Central memory CD4-positive, alpha-beta T cell (primary cell): ENCODE results near the gene CYP4B1.
"Not testable (repeated sequence)": the region's sequence is repeated elsewhere in the genome, so short reads cannot be mapped to it uniquely, and the experiment has no call there.

Experiments
- DNase-seq: peaks from one replicate; pipeline ENCODE4 v3.0.0; 2022
- total RNA-seq, 3 experiments: gene quantifications; one replicate each; lab custom pipeline; 2026; lab: John Stamatoyannopoulos, UW

The CYP4B1 gene
- total RNA-seq = 0 reads per million in 3 experiments

DNA sequence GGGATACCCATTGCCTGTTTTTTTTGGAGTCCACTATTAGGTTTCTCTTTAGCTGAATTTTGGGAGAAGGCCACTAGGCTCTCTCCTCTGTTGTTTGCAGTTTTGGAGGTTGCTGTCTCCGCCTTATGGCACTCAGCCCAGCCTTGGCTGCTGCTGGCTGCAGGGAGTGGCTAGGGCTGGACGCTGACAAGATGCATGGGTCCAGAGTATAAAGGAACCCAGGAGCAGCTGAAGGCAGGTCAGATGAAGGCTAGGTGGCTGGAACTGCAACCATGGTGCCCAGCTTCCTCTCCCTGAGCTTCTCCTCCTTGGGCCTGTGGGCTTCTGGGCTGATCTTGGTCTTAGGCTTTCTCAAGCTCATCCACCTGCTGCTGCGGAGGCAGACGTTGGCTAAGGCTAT is at the start of gene CYP4B1:
CYP4B1 (plus strand) TSS at position 237 of the 400 bp plus-strand sequence; CDS start at position 273, 36 bp downstream.
- DNase-seq = no peak

DNA sequence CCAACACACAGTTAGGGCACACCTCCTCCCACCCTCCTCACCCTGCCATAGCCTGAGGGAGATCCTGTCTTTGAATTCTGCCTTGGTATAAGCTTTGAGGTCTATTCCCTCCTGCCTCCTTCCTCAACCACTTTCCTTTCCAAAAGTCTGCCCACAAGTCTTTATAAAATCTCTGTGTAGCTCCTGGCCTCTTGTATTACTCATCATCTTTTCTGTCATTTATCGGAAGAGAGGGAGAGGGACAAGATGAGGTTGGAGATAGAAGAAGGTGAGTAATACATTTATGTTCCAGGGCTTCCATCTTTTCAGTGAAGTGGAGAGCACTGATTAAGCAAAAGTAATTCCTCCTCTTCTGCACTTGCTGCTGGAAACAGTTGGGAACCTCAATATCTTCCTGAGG is 49.4 kb upstream of the CYP4B1 start:
- DNase-seq = no peak

DNA sequence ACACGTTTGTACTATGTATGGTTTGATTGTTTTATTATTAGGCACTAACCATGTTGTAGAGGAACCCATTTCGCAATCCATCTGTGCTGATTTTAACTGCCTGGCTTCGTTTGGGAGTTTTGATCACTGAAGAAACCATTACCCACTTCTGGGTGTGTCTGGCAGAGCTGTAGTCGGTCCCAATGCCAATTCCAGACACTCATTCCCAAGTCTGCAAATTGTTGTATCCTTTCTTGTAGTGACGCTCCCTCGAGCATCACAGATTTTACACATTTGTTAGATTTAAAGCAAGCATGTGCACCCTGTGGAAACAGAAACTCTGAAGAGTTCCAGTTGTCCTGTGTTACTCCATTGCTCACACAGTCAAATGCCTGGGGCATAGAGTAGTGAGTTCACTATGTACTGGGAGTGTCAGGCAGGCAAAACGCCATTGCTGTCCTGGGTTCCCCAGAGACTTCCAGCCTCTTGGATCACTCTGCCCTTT is 48.9 kb upstream of the CYP4B1 start:
- DNase-seq = no peak

DNA sequence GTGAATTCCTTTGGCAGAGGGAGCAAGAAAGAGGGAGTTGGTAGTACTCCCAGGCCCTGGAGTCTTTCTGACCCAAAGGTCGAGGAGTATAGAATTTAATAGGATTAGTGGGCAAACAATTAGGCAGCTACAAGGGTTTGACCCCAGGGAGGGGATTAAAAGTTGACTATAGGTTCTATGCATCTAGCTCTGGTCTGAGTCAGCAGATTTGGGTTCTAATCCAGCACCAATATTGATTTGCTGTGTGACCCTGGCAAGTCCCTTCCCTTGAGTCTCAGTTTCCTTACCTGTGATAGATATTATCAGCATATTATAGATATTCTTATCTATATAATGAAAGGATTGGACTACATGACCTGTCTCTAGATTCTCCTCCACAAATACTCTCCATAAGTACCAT is 44.9 kb upstream of the CYP4B1 start:
- DNase-seq = no peak

DNA sequence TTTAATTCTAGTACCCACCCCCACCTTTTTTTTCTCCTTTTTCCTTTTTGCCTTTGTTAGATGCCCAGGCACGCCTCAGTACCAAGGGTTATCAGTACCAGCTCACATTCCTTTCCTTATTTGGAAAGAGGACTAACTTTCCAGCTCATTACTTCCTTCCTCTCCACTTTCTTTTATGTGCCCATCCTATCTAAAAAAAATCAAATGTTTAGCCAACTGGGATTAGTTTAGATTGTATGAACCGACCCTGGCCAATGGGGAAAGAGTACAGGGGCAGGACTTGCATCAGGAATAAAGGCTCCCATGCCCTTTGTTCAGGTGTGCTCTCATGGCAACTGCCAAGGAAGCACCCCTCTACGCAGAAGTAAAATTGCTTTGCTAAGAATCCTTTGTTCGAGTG is 44.1 kb upstream of the CYP4B1 start:
- DNase-seq = not testable (repeated sequence)

DNA sequence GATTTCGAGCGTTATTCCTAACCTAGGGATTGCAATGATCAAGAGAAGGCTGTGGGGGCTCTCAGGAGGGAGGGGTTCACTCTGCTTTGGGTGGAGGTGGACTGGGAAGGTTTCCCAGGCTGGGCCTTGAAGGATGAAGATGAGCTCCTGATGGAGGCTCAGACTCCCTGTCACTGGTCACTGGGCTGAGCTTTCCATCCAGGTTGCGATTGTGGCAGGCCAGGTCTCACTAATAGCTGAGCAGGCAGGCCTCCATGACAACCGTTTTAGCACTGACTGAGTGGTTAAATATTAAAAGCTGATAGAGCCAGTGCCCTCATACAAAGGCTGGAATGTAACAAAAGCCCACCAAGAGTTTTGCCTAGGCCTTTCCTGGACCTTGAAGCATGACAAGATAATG is 43.7 kb upstream of the CYP4B1 start:
- DNase-seq = no peak

DNA sequence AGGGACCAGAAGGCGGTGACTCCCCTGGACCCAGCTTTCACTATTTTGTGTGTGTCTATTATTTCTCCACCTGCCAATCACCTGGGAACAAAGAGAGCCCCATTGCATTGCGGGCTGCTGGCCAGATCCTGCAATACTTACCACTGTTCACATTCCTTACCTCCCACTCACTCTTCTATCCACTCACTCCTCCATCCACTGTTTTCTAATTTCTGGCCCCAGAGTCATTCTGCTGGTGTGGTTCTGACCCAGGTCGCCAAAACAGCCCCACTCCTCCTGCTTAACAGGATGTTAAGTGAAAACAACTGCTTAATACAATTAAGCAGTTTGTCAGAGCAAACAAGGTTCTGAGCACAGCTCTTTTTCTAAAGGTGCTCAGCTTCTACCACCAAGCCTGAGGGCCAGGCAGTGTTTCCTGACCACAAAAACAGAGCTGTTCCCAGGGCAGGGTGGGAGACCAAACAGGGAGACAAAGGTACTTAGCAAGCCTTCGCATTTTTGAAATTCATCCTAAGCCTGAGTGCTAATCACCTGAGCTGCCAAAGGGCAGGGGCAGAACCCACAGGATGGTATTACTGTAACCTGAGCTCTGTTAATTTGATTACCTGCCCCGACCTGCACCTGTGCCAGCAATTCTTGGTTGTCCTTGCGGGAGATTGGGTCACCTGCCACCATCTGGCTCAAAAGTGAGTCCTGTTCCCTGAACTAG is 41.4 kb upstream of the CYP4B1 start:
- DNase-seq = no peak

DNA sequence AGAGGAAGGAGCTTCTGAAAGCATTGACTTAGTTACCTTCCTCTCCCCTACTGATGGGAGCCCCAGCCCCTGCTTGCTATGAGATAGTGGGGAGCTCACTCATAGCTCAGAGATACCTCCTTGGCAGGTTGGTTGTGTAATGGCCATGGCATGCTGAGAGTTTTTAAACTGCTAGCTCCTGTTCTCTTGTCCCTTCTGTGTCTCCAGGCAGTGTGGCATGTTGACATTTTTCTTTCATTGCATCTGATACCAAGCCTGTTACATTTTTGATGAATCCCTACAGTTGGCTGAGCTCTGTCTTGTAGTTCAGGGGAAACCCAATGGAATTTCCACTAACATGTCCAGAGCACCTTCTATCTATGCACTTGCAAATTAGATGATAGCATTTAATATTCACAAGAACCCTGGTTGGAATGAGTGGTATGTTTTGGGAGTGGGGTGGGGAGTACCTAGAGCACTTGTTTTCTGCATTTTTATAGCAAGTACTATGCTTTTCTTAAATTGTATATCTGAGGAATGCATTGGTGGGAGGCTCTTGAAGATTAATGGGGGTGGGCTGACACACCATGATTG is 40.8 kb upstream of the CYP4B1 start:
- DNase-seq = no peak

DNA sequence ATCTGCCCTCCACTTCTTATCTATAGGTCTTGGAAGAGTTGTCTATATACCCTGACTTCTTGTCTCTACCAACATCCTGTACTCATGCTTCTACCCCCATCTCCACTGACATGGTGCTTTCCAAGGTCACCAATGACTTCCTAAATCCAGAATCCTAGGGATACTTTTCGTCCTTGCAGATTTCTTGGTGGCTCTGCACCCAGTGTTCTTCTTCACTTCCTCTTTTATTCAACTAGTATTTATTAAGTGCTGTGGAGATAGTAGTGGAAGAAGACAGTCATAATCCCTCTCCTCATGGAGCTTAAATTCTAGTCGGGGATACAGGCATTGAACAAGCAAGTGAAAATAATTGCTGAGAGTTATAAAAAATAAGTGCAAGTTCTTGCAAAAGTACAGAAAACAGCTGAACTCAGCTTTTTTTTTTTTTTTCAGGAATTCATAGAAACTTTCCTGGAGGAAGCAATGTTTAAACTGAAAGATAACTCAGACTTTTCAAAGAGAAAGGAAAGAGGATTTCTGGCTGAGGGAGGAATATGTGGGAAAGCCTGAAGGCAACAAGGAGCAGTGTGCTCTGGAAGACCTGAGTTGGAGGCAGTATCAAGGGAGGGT is 38.2 kb upstream of the CYP4B1 start:
- DNase-seq = no peak

DNA sequence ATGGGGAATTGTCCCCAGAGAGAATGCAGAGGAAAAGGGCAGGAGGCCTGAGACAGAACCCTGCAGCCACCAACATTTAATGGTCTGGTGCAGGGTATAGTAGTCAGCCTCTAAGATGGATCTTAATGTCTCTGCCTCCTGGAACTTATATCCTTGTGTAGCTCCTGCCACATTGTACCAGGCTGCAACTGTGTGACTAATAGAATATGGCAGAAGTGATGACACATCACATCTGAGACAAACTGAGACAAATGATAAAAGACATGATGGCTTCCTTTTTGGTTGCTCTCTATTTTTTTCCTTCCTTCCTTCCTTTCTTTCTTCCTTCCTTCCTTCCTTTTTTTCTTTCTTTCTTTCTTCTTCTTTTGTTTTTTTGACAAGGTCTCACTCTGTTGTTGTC is 37.1 kb upstream of the CYP4B1 start:
- no peak for DNase-seq

DNA sequence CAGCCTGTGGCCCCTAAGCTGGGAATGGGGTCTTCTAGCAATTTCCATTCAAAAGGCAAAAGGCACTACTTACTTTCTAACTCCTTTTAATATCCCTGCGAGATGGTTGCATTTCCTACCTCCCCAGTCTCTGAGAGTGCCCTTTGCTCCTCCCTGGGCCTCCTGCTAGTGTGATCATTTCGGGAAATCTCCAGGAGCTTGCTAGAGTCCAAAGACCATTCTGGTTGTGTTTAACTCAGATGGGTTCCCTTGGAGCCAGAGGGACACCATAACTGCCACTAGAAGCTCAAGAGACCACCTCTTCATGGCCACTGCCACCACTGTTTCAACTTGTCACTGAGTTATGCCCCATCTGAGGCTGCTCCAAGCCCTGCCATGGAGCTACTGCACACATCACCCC is 34.4 kb upstream of the CYP4B1 start:
- DNase-seq = no peak

DNA sequence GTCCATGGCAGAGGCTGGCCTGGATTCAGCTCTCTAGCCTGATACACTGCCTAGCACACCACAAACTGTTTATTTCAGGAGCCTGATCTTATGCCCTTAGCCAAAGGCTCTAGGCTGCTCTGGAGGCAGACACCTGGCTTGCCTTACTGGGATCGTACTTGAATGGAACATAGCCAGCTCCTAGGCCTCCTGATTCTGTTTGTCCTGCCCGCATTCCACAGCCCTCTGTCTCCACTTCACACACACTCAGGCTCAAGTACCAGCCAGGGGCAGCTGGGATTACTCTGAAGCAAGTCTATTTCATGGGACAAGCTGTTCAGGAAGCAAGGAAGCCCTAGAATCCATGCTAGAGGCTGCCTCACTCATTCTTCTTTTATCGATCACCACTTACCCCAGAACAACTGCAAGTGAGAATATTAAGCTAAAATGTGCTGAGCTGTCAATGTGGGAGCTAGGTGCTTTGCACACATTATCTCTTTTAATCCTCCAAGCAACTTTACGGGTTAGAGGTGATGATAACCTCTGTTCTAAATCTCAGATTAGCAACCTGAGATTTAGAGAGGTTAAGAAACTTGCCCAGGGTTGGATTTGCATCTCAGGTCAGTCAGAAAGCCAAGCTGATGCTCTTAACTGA is 31.1 kb upstream of the CYP4B1 start:
- no peak for DNase-seq

DNA sequence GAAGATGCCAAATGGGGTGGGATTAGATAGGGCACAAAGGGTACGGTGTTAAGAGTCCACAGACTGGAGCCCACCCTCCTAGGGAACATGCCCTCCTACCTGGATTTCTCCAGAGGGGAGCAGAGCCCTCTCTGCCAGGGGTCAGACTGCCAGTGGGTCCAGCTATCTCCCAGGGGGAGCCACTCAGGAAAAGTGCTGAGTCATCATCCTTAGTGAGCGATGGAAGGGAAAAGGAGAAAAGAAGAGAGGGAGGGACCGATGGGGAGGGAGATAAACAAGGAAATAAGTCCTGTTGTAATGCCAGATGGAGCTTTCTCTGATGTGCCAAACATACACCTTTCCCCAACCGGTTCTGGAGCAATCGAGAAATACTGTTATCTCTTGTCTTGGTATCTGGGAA is 30.4 kb upstream of the CYP4B1 start:
- DNase-seq = no peak

DNA sequence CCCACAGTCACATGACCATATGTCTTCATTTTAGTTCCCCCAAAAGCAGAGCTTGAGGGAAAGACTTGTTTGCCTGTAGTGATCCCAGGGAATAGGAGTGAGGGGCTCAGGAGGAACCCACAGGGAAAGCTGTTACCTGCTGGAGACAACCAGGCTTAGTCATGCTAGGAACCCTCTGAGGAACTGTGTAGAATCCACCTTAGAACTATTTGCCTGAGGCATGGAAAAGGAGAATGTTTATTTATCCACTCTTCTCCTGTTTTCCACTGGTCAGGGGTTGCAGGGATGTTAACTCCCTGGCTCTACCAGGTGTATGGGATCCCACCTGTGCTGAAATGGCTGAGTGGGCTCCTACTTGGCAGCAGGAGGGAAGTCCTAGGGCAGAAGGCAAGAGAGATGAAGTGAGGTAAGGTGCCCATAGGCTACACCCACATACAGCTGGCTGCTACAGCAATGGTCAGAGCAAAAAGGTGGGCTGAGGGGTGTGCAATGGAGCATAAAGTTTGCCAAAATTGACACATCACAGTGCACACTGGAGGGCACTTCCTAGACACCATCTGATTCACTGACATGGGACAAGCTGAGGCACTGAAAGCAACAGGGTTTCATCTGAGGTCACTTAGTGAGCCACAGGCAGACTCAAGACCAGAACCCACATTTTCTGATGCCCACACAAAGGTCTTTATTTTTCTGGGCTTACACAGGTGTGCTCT is 29.7 kb upstream of the CYP4B1 start:
- no peak for DNase-seq

DNA sequence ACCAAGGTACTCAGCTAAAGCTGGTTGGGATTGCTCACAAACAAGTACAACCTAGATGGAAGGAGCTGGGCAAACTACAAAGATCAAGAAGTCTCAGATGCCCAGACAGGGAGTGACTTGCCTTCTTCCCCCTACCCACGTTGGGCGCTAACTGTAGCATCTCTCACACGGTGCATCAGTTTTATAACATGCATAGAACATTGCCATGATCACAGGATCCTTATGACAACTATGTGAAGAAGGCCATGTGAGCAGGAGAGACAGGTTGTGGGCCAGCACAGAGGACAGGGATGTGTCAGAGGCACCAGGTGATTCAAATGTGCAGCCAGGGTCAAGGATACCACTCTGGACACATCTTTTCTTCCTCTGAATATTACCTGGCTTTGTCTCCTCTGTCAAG is 28.3 kb upstream of the CYP4B1 start:
- no peak for DNase-seq

DNA sequence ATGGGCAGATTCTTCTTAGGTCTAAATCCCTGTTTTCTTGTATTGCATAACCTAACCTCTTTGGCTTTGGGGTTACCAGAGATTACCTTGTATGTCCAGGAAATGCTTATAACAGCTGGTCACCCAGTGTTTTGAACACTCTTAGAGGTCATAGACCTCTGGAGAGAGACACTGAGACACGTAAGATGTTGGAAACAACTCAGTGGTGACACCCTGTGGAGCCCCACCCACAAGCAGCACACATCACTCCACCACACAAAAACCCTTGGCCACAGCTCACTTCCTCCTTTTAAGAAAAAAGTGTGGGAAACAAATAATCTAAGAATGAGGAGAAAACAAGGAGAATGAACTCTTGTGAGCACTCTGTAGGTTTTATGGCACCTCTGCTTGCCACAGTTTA is 26.3 kb upstream of the CYP4B1 start:
- no peak for DNase-seq

DNA sequence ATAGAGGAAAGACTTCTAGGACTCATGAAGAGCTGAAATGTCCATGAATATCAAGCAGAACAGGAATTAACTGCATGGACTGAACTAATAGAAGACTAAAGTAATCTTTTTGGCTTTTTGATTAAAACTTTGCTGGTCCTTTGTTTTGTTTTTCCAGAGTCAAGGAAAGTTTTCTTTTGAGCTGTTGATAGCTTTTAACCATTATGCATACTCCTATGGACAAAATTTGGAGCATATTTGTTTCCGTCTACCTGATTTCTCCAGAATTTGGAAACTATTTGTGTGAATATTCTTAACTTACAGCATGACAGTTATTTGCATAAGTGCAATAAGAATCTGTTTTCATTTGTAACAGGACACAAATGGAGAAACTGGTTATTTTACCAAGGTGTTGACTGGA is 24.5 kb upstream of the CYP4B1 start:
- no peak for DNase-seq

DNA sequence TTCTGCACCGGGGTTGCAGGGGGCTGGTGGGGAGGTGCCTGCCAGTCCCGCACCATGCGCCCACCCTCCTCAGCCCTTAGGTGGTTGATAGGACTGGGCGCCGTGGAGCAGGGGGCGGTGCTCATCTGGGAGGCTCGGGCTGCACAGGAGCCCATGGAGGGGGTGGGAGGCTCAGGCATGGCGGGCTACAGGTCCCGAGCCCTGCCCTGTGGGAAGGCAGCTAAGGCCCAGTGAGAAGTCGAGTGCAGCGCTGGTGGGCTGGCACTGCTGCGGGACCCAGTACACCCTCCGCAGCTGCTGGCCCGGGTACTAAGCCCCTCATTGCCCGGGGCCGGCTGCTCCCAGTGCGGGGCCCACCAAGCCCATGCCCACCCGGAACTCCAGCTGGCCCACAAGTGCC is 20.4 kb upstream of the CYP4B1 start:
- DNase-seq = not testable (repeated sequence)

DNA sequence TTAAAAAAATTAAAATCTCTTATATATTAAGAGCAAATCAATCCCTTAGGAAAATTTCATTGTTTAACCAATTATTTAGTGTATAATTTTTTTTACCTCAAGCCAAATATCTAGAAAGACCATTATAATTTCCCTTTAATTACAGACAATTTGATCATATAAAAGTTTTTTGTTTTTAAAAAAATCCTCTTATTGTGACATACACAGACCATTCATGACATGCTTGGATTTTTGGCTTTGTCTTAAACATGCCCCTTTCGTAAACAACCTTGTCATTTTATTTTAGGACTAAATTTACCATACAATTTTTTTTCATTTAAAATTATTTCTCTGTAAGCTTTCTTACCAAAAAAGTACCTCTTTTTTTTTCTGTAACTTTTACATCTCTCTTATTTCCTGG is 14.2 kb upstream of the CYP4B1 start:
- no peak for DNase-seq

DNA sequence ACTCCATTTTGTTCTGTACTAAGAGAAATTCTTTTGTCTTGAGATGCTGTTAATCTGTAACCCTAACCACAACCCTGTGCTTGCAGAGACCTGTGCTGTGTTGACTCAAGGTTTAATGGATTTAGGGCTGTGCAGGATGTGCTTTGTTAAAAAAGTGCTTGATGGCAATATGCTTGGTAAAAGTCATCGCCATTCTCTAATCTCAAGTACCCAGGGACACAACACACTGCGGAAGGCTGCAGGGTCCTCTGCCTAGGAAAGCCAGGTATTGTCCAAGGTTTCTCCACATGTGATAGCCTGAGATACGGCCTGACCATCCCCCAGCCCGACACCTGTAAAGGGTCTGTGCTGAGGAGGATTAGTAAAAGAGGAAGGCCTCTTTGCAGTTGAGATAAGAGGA is 10.2 kb upstream of the CYP4B1 start:
- not testable (repeated sequence) for DNase-seq

DNA sequence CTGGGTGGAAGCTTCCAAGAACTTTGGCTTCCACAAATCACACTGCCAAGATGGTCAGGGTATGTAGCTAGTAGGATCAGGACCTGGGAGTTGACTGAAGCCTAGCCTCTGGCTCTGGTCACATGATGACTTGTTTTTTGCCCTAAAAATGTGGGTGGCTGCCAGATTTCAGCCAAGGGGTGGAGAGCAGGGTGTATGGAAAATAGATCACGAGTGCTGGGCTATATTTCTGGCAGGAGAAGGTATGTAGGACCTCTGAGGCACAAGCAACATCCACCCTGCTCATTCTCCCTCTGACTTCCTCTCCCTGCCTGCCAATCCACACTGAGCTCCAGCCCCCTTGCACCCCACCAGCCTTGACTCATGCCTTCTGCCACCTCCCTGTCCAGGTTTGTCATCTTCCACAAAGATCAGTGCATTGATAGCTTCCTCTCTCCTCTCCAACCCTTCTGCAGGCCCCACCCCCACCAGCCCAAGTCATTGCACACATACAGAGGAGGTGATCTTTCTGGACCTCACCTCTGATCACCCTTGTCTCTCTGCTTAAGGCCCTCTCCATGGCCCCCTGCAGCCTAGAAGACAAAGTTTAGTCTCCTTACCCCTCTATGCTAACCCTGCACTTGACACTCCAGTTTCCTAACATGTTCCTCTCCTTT is 8.3 kb upstream of the CYP4B1 start:
- DNase-seq = no peak

DNA sequence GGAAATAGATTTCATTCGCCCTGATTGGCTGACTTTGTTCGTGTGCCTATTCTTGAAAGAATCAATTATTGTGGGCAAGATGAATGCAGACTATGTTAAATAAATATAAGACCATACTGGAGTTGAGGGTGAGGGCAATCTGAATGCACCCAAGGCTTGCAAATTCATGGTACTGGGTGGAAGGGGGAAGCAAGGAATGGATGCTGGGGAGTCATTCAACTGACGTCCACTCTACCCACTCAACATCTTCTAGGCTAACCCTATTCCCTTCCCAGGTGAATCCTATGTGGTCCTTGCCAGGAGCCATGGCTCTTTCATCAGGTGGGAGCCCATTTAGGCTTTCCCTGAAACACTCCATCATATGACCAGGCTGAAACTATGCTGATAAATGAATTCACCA is 5.7 kb upstream of the CYP4B1 start:
- no peak for DNase-seq
